OCI-LY1 (cell line): ENCODE data around the gene IFNA8.

Experiments used
- CTCF ChIP-seq: fragments of 200-600 bp; sonication (generic), shearing (Covaris generic); IDR thresholded peaks from 2 replicates; pipeline ENCODE4 v1.5.1; 2017; ENCODE audit warnings: mild to moderate bottlenecking, antibody characterized with exemption, low read length, moderate library complexity, mixed read lengths
- EZH2 ChIP-seq: fragments of 200-600 bp; sonication (generic), shearing (Covaris generic); IDR thresholded peaks from 2 replicates; pipeline ENCODE4 v1.8.0; 2017; ENCODE audit warnings: borderline replicate concordance, mixed run types, mild to moderate bottlenecking, antibody characterized with exemption, low read length, moderate library complexity, mixed read lengths

DNA sequence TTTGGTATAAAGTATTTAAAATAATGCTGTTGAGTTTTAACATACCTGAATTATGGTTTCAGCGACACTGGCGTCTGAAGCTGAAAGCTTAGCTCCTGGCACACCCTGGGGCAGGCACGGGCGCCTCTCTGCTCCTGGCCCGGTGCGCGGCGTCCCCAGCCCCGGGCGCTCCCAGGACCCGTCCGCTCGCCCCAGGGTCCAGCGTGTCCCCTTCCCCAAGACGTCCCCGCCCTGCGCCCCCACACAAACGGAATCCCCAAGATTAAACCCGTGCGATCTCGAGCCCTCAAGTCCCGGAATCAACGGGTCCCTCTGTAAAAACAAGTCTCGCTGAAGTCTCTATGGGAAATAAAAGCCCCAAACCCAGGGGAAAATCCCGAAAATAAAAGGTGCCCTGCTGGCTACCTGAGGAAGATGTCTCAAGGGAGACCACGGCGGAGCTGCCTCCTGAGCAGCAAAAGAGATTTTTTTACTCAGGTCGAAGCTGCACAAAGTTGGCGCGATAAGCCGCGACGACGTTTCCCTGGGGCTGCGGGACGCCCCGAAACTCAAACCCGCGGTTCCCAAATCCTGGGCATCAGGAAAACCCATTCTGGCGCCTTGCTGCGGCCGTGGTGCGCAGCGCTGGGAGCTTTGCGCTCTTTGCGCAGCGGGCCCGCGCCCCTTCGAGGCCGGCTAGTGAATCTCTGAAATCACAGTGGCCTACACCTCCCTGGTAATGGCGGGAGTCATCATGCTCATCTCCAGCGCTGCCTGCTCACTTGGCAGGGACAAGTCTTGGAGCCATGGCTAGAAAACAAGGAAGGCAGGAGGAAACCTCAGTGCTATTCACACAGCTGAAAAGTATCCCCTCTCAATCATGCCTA lies 6.3 kb upstream of the IFNA8 start:
- TF ChIP-seq CTCF = no peak
- no peak for TF ChIP-seq EZH2
